ENCODE measurements around the gene SLC22A1.

Gene SLC22A1

DNA sequence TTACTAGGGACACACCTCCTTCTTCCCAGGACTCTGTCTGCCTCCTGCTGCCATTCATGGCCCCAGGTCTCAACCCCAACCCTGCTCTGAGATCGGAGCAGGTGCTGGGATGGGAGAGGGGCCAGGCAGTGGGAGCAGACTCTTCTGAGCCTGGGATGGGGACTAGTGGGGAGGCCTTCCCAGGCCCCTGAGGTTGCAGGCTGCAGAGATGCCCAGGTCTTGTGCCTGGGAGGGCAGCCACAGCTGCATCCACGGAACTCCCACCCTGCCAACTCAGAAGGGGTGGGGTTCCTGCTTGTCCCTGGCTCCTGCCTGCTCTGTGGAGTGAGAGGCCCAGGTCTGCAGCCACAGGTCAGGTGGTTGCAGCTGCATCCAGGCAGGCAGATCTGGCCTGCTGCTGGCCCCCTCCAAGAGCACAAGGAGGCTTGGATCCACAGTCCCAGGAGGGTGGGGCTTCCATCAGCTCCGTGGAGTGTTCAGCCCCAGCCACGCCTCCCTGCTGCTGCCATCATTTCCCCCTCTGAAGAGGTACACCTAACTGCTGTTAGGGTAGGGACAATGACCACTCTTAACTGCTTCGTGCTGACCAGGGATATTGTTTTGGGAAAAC is 2.9 kb upstream of the SLC22A1 start:
- POLR2A ChIA-PET, result no interaction called here

DNA sequence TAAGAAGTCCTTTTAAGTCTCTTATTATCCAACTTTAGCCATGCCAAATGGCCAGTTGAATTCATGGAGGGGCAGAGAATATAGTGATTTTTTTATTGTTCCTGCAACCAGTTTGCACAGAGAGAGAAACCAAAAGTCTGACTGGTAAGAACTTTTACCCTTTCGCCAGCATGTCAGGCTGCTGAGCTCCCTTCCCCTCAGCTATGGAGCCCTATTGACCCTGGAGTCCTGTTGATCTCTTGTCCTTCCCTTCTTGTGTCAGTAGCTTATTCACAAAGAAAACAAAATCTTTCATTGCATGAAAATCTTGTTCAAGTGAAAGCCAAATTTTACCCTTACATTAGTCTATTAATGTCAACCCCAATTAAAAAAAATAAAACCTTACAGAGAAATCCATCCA is 1.5 kb upstream of the SLC22A1 start:
- Histone ChIP-seq H3K9me3 (ENCODE audit: control insufficient read depth, insufficient read depth, low read depth, low read length) (no peaks in the 10 kb centered on the region), H3K4me1 (ENCODE audit: control insufficient read depth, insufficient read depth, low read length) (no peaks in the 10 kb centered on the region), H3K36me3 (ENCODE audit: control insufficient read depth in 2 of 2, insufficient read depth in 1 of 2, low read length in 2 of 2) (peaks cover 0 to 13% of the 10 kb centered on the region in 2 experiments; a peak in 1 of 3 replicates), H3K27ac (ENCODE audit: extremely low read depth, low read depth, low read length) (no peak overlapping the region), H3K4me3 (ENCODE audit: low read depth, low read length) (no peak overlapping the region)
- ChIA-PET CTCF (interaction anchor here (0.6 to 1.7 kb wide), 2 partner anchors 23 to 32 kb away, joined by 3 to 5 read pairs; no protein-coding TSS in a partner anchor), POLR2A (no interaction called here)
- TF ChIP-seq ZNF2 (tag by site-specific recombination; IDR thresholded peaks at IDR 0.05) (no peak), GFI1B (tag by site-specific recombination; IDR thresholded peaks at IDR 0.05) (no peak), ZNF146 (tag by site-specific recombination; IDR thresholded peaks at IDR 0.05) (no peak), ZNF121 (tag by site-specific recombination; IDR thresholded peaks at IDR 0.05) (no peak)
- TF ChIP-seq, protein P1, sequence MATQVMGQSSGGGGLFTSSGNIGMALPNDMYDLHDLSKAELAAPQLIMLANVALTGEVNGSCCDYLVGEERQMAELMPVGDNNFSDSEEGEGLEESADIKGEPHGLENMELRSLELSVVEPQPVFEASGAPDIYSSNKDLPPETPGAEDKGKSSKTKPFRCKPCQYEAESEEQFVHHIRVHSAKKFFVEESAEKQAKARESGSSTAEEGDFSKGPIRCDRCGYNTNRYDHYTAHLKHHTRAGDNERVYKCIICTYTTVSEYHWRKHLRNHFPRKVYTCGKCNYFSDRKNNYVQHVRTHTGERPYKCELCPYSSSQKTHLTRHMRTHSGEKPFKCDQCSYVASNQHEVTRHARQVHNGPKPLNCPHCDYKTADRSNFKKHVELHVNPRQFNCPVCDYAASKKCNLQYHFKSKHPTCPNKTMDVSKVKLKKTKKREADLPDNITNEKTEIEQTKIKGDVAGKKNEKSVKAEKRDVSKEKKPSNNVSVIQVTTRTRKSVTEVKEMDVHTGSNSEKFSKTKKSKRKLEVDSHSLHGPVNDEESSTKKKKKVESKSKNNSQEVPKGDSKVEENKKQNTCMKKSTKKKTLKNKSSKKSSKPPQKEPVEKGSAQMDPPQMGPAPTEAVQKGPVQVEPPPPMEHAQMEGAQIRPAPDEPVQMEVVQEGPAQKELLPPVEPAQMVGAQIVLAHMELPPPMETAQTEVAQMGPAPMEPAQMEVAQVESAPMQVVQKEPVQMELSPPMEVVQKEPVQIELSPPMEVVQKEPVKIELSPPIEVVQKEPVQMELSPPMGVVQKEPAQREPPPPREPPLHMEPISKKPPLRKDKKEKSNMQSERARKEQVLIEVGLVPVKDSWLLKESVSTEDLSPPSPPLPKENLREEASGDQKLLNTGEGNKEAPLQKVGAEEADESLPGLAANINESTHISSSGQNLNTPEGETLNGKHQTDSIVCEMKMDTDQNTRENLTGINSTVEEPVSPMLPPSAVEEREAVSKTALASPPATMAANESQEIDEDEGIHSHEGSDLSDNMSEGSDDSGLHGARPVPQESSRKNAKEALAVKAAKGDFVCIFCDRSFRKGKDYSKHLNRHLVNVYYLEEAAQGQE (tag by site-specific recombination; IDR thresholded peaks at IDR 0.05), result no peak

More for the DNA sequence above, 2.9 kb upstream of the SLC22A1 start:
- Histone ChIP-seq H3K4me1 (ENCODE audit: control insufficient read depth, insufficient read depth, low read length) (no peaks in the 10 kb centered on the region), H3K4me3 (ENCODE audit: low read depth, low read length) (no peak overlapping the region), H3K27ac (ENCODE audit: extremely low read depth, low read depth, low read length) (no peak overlapping the region), H3K36me3 (ENCODE audit: control insufficient read depth in 2 of 2, insufficient read depth in 1 of 2, low read length in 2 of 2) (peaks cover 0 to 13% of the 10 kb centered on the region in 2 experiments; a peak in 1 of 3 replicates), H3K9me3 (ENCODE audit: control insufficient read depth, insufficient read depth, low read depth, low read length) (no peaks in the 10 kb centered on the region)
- CTCF ChIA-PET, result interaction anchor here (1.1 to 1.7 kb wide), 2 partner anchors 19 to 30 kb away, joined by 4 to 5 read pairs; no protein-coding TSS in a partner anchor
- TF ChIP-seq ZNF585B (tag by site-specific recombination; IDR thresholded peaks at IDR 0.05), result no peak
- TF ChIP-seq, protein P2, sequence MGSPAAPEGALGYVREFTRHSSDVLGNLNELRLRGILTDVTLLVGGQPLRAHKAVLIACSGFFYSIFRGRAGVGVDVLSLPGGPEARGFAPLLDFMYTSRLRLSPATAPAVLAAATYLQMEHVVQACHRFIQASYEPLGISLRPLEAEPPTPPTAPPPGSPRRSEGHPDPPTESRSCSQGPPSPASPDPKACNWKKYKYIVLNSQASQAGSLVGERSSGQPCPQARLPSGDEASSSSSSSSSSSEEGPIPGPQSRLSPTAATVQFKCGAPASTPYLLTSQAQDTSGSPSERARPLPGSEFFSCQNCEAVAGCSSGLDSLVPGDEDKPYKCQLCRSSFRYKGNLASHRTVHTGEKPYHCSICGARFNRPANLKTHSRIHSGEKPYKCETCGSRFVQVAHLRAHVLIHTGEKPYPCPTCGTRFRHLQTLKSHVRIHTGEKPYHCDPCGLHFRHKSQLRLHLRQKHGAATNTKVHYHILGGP (tag by site-specific recombination; IDR thresholded peaks at IDR 0.05), result no peak
- no peak for TF ChIP-seq ZNF239 (tag by site-specific recombination; IDR thresholded peaks at IDR 0.05)
- TF ChIP-seq ZNF776 (tag by site-specific recombination; IDR thresholded peaks at IDR 0.05; ENCODE audit: borderline replicate concordance), result no peak
- TF ChIP-seq ZNF521 (tag by site-specific recombination; IDR thresholded peaks at IDR 0.05), result no peak
- TF ChIP-seq, protein P3, sequence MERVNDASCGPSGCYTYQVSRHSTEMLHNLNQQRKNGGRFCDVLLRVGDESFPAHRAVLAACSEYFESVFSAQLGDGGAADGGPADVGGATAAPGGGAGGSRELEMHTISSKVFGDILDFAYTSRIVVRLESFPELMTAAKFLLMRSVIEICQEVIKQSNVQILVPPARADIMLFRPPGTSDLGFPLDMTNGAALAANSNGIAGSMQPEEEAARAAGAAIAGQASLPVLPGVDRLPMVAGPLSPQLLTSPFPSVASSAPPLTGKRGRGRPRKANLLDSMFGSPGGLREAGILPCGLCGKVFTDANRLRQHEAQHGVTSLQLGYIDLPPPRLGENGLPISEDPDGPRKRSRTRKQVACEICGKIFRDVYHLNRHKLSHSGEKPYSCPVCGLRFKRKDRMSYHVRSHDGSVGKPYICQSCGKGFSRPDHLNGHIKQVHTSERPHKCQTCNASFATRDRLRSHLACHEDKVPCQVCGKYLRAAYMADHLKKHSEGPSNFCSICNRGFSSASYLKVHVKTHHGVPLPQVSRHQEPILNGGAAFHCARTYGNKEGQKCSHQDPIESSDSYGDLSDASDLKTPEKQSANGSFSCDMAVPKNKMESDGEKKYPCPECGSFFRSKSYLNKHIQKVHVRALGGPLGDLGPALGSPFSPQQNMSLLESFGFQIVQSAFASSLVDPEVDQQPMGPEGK (tag by site-specific recombination; IDR thresholded peaks at IDR 0.05), result no peak
- TF ChIP-seq, protein P4, sequence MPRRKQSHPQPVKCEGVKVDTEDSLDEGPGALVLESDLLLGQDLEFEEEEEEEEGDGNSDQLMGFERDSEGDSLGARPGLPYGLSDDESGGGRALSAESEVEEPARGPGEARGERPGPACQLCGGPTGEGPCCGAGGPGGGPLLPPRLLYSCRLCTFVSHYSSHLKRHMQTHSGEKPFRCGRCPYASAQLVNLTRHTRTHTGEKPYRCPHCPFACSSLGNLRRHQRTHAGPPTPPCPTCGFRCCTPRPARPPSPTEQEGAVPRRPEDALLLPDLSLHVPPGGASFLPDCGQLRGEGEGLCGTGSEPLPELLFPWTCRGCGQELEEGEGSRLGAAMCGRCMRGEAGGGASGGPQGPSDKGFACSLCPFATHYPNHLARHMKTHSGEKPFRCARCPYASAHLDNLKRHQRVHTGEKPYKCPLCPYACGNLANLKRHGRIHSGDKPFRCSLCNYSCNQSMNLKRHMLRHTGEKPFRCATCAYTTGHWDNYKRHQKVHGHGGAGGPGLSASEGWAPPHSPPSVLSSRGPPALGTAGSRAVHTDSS (tag by site-specific recombination; IDR thresholded peaks at IDR 0.05), result no peak
- TF ChIP-seq ZNF350 (tag by site-specific recombination; IDR thresholded peaks at IDR 0.05), result no peak
- TF ChIP-seq ZNF664 (tag by site-specific recombination; IDR thresholded peaks at IDR 0.05), result no peak
- TF ChIP-seq ZBTB21 (tag by site-specific recombination; IDR thresholded peaks at IDR 0.05), result no peak
- TF ChIP-seq, protein P5, sequence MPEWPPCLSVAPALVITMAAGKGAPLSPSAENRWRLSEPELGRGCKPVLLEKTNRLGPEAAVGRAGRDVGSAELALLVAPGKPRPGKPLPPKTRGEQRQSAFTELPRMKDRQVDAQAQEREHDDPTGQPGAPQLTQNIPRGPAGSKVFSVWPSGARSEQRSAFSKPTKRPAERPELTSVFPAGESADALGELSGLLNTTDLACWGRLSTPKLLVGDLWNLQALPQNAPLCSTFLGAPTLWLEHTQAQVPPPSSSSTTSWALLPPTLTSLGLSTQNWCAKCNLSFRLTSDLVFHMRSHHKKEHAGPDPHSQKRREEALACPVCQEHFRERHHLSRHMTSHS (tag by site-specific recombination; IDR thresholded peaks at IDR 0.05), result no peak
